Lower leg skin (tissue), 4 donors: Measurements from ENCODE around the gene CAPZA1. TPM values are rescaled to one million over a fixed set of nuclear protein-coding genes. Genes with fewer than 3 reads are reported as not detected.

Experiments
- DNase-seq, 2 donors: peaks; one replicate each; pipeline ENCODE4 v3.0.0-alpha.2; 2019; ENCODE audit warnings: low spot score in 2 of 2
- H3K4me3 ChIP-seq: fragments of 200-600 bp; sonication (generic); 2 replicates; pipeline ENCODE4 v1.5.1; 2017; ENCODE audit warnings: mild to moderate bottlenecking, low read depth; ENCODE audit not compliant: poor library complexity, severe bottlenecking
- POLR2A ChIP-seq, 2 donors: fragments of 450-650 bp; IDR thresholded peaks; one replicate each; pipeline ENCODE4 v1.6.1; 2016 to 2017; ENCODE audit warnings: antibody characterized with exemption in 2 of 2, mild to moderate bottlenecking in 1 of 2, moderate library complexity in 1 of 2
- WGBS, 2 donors: methylation state at CpG; one replicate each; pipeline ENCODE4 v1.1.5; 2018; 5-methylcytosine and 5-hydroxymethylcytosine counted together
- intact Hi-C: fragments of 100-400 bp; cut with DNase I; formaldehyde crosslinking; loops from one replicate; pipeline ENCODE4 v1.15.0; 2023; ENCODE audit warnings: low total_unique reads
- total RNA-seq, 4 donors: library from RNA; depleted of rRNA; stranded (reverse); fragments of >200 nt; gene quantifications; one replicate each; pipeline ENCODE4 v1.1.0, GENCODE V29; 2016
- TF ChIP-seq, protein P1 (sequence below), 3 donors: fragments of 450-650 bp; IDR thresholded peaks; one replicate each; pipeline ENCODE4 v1.5.1; 2016; ENCODE audit warnings: antibody characterized with exemption in 3 of 3, mild to moderate bottlenecking in 3 of 3, moderate library complexity in 2 of 3

Gene CAPZA1
- total RNA-seq, 4 donors from 2014 or later, result 110 to 170 (median 144) TPM

DNA sequence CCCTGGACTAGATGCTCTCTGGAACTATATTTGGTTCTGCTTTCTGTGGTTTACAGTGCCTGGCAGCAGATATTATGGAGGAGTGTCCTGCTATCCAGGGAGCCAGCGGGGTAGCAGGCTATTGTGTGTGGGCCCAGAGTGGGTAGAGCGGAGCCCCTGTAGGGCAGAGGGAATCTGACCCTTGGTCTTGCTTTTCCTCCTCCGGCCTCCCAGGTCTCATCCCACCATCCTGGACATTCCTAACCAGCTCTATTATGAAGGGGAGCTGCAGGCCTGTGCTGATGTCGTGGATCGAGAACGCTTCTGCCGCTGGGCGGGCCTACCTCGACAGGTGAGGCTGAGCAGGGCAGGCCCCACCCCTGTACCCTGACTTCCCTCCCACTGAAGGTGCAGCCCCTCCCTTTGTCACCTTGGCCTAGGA, 78.2 kb downstream of the CAPZA1 start:
- no peak for TF ChIP-seq POLR2A (IDR thresholded peaks at IDR 0.05)
- TF ChIP-seq, protein P1, sequence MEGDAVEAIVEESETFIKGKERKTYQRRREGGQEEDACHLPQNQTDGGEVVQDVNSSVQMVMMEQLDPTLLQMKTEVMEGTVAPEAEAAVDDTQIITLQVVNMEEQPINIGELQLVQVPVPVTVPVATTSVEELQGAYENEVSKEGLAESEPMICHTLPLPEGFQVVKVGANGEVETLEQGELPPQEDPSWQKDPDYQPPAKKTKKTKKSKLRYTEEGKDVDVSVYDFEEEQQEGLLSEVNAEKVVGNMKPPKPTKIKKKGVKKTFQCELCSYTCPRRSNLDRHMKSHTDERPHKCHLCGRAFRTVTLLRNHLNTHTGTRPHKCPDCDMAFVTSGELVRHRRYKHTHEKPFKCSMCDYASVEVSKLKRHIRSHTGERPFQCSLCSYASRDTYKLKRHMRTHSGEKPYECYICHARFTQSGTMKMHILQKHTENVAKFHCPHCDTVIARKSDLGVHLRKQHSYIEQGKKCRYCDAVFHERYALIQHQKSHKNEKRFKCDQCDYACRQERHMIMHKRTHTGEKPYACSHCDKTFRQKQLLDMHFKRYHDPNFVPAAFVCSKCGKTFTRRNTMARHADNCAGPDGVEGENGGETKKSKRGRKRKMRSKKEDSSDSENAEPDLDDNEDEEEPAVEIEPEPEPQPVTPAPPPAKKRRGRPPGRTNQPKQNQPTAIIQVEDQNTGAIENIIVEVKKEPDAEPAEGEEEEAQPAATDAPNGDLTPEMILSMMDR (IDR thresholded peaks at IDR 0.05), result no peak
- 89 to 90% methylated on average over 9 of the region's 9 CpGs for WGBS, 2 donors
- intact Hi-C loops, result no loop called here
- no peak overlapping the region for H3K4me3 ChIP-seq
- DNase-seq, result peak in 1 of 2 donors; percentile 79

- no peak for TF ChIP-seq POLR2A (IDR thresholded peaks at IDR 0.05)
- TF ChIP-seq, protein P1 (IDR thresholded peaks at IDR 0.05), result no peak
- WGBS, 2 donors, result 63 to 65% methylated on average over 16 to 17 of the region's 17 CpGs
- H3K4me3 ChIP-seq, result no peak overlapping the region
- intact Hi-C loops, result no loop called here
- no peak for DNase-seq
Measured at GRCh38 chr1:112698366-112699310, 79.0 kb downstream of the CAPZA1 start.

GRCh38 chr1:112699425-112700144, 80.0 kb downstream of the CAPZA1 start:
- intact Hi-C loops, result loop anchor here (10.0 kb wide), 1 partner anchor 195 kb away; the partner anchor contains the start of gene WNT2B
- H3K4me3 ChIP-seq, result no peak overlapping the region
- 64 to 74% methylated on average over 13 of the region's 13 CpGs for WGBS, 2 donors
- no peak for DNase-seq
- TF ChIP-seq, protein P1 (IDR thresholded peaks at IDR 0.05), result no peak
- TF ChIP-seq POLR2A (IDR thresholded peaks at IDR 0.05), result no peak

- intact Hi-C loops, result loop anchor here (10.0 kb wide), 1 partner anchor 196 kb away; the partner anchor contains the start of gene WNT2B
- H3K4me3 ChIP-seq, result no peak overlapping the region
Measured at GRCh38 chr1:112700290-112701226, 80.9 kb downstream of the CAPZA1 start.

More at GRCh38 chr1:112700290-112701226, 80.9 kb downstream of the CAPZA1 start:
- DNase-seq, result peak; percentile 93 to 99
- no peak for TF ChIP-seq POLR2A (IDR thresholded peaks at IDR 0.05)
- TF ChIP-seq, protein P1 (IDR thresholded peaks at IDR 0.05), result no peak
- 12 to 18% methylated on average over 7 of the region's 7 CpGs for WGBS, 2 donors
